GM18502 (cell line): ENCODE results near the gene PDIK1L.

ENCODE experiments used
- ATAC-seq: cut with Tn5 transposase; IDR thresholded peaks from one replicate; pipeline ENCODE4 v1.9.1; 2021; ENCODE audit warnings: mild to moderate bottlenecking; ENCODE audit not compliant: unreplicated experiment, poor library complexity

Gene PDIK1L

GRCh38 chr1:26119892-26120608 is 8.4 kb downstream of the PDIK1L start:
- ATAC-seq: no peak

DNA sequence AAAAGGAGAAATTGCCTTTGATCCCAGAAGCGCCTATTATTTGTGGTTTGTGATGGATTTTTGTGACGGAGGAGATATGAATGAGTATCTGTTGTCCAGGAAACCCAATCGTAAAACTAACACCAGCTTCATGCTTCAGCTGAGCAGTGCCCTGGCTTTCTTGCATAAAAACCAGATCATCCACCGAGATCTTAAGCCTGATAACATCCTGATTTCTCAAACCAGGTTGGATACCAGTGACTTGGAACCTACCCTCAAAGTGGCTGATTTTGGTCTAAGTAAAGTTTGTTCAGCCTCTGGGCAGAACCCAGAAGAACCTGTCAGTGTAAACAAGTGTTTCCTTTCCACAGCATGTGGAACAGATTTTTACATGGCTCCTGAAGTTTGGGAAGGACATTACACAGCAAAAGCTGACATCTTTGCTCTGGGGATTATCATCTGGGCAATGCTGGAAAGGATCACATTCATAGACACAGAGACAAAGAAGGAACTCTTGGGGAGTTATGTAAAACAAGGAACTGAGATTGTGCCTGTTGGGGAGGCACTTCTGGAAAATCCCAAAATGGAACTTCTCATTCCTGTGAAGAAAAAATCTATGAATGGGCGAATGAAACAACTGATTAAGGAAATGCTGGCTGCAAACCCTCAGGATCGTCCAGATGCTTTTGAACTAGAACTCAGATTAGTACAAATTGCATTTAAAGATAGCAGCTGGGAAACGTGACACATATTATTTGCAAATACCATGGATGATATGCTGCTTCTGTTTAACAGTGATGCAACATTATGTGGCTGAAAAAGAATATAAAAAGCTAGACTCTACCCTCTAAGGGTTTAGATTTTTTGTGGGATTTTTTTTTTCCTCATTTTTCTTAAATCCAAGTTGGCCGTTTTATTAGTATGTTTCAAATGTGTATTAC is 10.5 kb downstream of the PDIK1L start:
- ATAC-seq: no peak

GRCh38 chr1:26122988-26123973 is 11.7 kb downstream of the PDIK1L start:
- ATAC-seq: no peak

GRCh38 chr1:26124418-26125331 is 13.1 kb downstream of the PDIK1L start:
- no peak for ATAC-seq

GRCh38 chr1:26125382-26125781 is 13.8 kb downstream of the PDIK1L start:
- no peak for ATAC-seq

DNA sequence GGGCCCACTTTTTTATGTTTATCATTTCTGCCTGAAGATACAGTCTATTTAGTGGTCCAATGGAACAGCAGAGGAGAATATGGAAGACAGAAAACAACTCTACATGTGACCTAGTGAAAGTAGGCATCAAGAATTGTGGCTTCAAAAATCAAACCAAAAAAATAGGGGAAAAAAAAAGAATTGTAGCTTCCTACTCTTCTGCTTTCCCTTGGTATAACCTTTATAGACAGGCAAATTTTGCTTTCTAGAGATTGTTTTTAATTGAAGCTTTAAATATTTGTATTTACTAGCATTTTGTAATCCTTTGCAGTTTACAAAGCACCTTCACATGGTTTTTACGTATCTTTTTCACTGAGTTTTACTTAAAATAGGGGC is 14.3 kb downstream of the PDIK1L start:
- ATAC-seq: no peak

- no peak for ATAC-seq
Observed at GRCh38 chr1:26126321-26127084, 14.9 kb downstream of the PDIK1L start.

GRCh38 chr1:26127235-26128163 is 15.9 kb downstream of the PDIK1L start:
- no peak for ATAC-seq

GRCh38 chr1:26129778-26130177 is 18.2 kb downstream of the PDIK1L start:
- no peak for ATAC-seq

GRCh38 chr1:26130695-26131094 is 19.1 kb downstream of the PDIK1L start:
- no peak for ATAC-seq

DNA sequence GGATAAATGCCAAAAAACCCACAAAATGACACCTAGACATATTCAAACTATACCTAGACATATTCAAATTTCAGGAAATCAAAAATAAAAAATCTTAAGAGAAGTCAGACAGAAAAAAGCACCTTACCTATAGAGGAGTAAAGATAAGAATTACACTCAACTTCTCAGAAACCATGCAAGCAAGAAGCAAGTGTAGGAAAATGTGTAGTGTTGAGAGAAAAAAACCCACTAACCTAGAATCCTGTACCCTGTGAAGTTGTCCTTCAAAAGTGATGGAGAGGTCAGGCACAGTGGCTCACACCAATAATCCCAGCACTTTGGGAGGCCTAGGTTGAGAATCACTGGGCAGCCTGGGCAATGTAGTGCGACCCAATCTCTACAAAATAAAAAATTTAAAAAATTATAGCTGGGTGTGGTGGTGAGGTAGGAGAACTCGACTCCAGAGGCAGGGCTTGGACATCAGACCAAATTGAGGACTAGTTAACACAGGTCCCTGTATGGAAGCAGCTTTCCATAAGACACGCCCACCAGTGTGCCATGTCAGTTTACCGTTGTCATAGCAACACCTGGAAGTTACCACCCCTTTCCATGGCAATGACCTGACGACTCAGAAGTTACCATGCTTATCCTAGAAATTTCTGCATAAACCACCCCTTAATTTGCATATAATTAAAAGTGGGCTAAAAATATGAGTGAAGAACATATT is 20.7 kb downstream of the PDIK1L start:
- no peak for ATAC-seq

- no peak for ATAC-seq
Observed at GRCh38 chr1:26132834-26133167, 21.2 kb downstream of the PDIK1L start.

- ATAC-seq: no peak
Observed at GRCh38 chr1:26134466-26134865, 22.8 kb downstream of the PDIK1L start.

- ATAC-seq: no peak
Observed at GRCh38 chr1:26138974-26139558, 27.4 kb downstream of the PDIK1L start.

- ATAC-seq: no peak
Observed at GRCh38 chr1:26142159-26142558, 30.5 kb downstream of the PDIK1L start.

GRCh38 chr1:26145041-26145959 is 33.7 kb downstream of the PDIK1L start:
- no peak for ATAC-seq
